Measurements from ENCODE around the gene PCDHGA5.
"Not testable (repeated sequence)": the region's sequence is repeated elsewhere in the genome, so short reads cannot be mapped to it uniquely, and the experiment has no call there.

- TF ChIP-seq CTCF (IDR thresholded peaks at IDR 0.05); ZFX (IDR thresholded peaks at IDR 0.05; ENCODE audit: borderline replicate concordance): not testable (repeated sequence)
These were observed 23.1 kb upstream of the PCDHGA5 start for GRCh38 chr5:141340781-141341354.

Measured in 22Rv1 (cell line).